Right lobe of liver (tissue), 4 donors: ENCODE results near the gene RNF8.
"Not testable (repeated sequence)": the region's sequence is repeated elsewhere in the genome, so short reads cannot be mapped to it uniquely, and the experiment has no call there.

Experiments
- CTCF ChIP-seq, 4 donors: fragments of 200-600 bp in 3 of 4; fragments of 450-650 bp in 1 of 4; IDR thresholded peaks; one replicate each; pipeline versions ENCODE4 v1.5.1 to v1.8.0; 2016 to 2022; ENCODE audit warnings: antibody characterized with exemption in 4 of 4, mild to moderate bottlenecking in 2 of 4
- POLR2A ChIP-seq: fragments of 450-650 bp; IDR thresholded peaks from one replicate; pipeline ENCODE4 v1.6.1; 2017; ENCODE audit warnings: antibody characterized with exemption, mild to moderate bottlenecking
- donor health status: DM: no; HTN: no; CAD: no.
- donor health status: DM: no; HTN: no; CAD: no.
- donor health status: DM: no; HTN: yes; CAD: no.

DNA sequence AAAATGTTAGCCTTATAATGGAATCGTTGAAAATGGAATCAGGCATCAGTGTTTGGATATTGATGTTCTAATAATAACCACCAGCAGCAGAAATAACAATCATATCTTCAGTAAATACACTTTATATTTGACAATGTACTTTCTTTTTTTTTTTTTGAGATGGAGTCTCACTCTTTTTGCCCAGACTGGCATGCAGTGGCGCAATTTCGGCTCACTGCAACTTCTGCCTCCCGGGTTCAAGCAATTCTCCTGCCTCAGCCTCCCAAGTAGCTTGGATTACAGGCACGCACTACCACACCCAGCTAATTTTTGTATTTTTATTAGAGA lies 89.4 kb downstream of the RNF8 start:
- TF ChIP-seq CTCF (IDR thresholded peaks at IDR 0.05); POLR2A: not testable (repeated sequence)
